ACHN (cell line): Measurements from ENCODE around the gene DNASE1L2.

Experiments used
- DNase-seq: peaks from one replicate; pipeline ENCODE4 v3.0.0-alpha.2; 2015
- in situ Hi-C: cut with HindIII; loops from 2 replicates; pipeline ENCODE4 v1.10.0; 2017; ENCODE audit warnings: low sequenced_read_pairs, low pct_ligation_motif_present, low pct_unique_long_range_greater_than_20kb

Gene DNASE1L2

GRCh38 chr16:2236337-2237101 is at the start of gene DNASE1L2:
Gene DNASE1L2 (plus strand): TSS chr16:2236444. CDS start chr16:2236817, 373 bp downstream.
- no peak for DNase-seq
- in situ Hi-C loops: no loop called here

- DNase-seq: no peak
- in situ Hi-C loops: no loop called here
These were observed 49.7 kb upstream of the DNASE1L2 start for GRCh38 chr16:2186505-2186904.

- DNase-seq: no peak
- in situ Hi-C loops: no loop called here
These were observed 49.0 kb upstream of the DNASE1L2 start for GRCh38 chr16:2187212-2187611.

- no peak for DNase-seq
- in situ Hi-C loops: no loop called here
These were observed 47.8 kb upstream of the DNASE1L2 start for GRCh38 chr16:2188395-2188794.

- in situ Hi-C loops: no loop called here
- no peak for DNase-seq
These were observed 46.9 kb upstream of the DNASE1L2 start for GRCh38 chr16:2189252-2189893.

- no peak for DNase-seq
- in situ Hi-C loops: no loop called here
These were observed 46.1 kb upstream of the DNASE1L2 start for GRCh38 chr16:2190002-2190658.

- in situ Hi-C loops: no loop called here
- no peak for DNase-seq
These were observed 45.4 kb upstream of the DNASE1L2 start for GRCh38 chr16:2190659-2191445.

GRCh38 chr16:2191446-2191706 is 44.9 kb upstream of the DNASE1L2 start:
- no peak for DNase-seq
- in situ Hi-C loops: no loop called here

- DNase-seq: peak; percentile 23
- in situ Hi-C loops: no loop called here
These were observed 41.9 kb upstream of the DNASE1L2 start for GRCh38 chr16:2194166-2194834.

GRCh38 chr16:2194852-2195321 is 41.4 kb upstream of the DNASE1L2 start:
- peak; percentile 70 for DNase-seq
- in situ Hi-C loops: no loop called here

- in situ Hi-C loops: no loop called here
- no peak for DNase-seq
These were observed 40.7 kb upstream of the DNASE1L2 start for GRCh38 chr16:2195322-2196161.

GRCh38 chr16:2196162-2196980 is 39.9 kb upstream of the DNASE1L2 start, which contains the start of gene CASKIN1:
Gene CASKIN1 (minus strand): TSS chr16:2196605. CDS start chr16:2196432, 173 bp downstream.
- peak; percentile 47 for DNase-seq

GRCh38 chr16:2196981-2197511 is 39.2 kb upstream of the DNASE1L2 start:
- no peak for DNase-seq
- in situ Hi-C loops: no loop called here

More at GRCh38 chr16:2196162-2196980, 39.9 kb upstream of the DNASE1L2 start, which contains the start of gene CASKIN1:
- in situ Hi-C loops: no loop called here

- in situ Hi-C loops: no loop called here
These were observed 38.5 kb upstream of the DNASE1L2 start for GRCh38 chr16:2197765-2198164.

GRCh38 chr16:2198283-2198682 is 38.0 kb upstream of the DNASE1L2 start:
- in situ Hi-C loops: no loop called here
- DNase-seq: no peak

More at GRCh38 chr16:2197765-2198164, 38.5 kb upstream of the DNASE1L2 start:
- no peak for DNase-seq

GRCh38 chr16:2199095-2199494 is 37.1 kb upstream of the DNASE1L2 start:
- in situ Hi-C loops: no loop called here
- no peak for DNase-seq
